RWPE2 (cell line): Measurements from ENCODE around the gene ZBTB7C.

Experiments
- ATAC-seq: fragments of 200-7000 bp; cut with Tn5 transposase; 3 replicates; pipeline ENCODE4 v1.9.1; 2021; ENCODE audit warnings: low read depth
- DNase-seq: peaks from one replicate; pipeline ENCODE4 v3.0.0-alpha.2; 2020; ENCODE audit warnings: low spot score
- H3K27ac ChIP-seq: fragments of 450-650 bp; 2 replicates; pipeline ENCODE4 v1.5.1; 2017; ENCODE audit warnings: mild to moderate bottlenecking; ENCODE audit not compliant: poor library complexity, severe bottlenecking
- H3K27me3 ChIP-seq: fragments of 250-450 bp; sonication (Bioruptor Pico); 2 replicates; pipeline ENCODE4 v1.5.1; 2021; ENCODE audit warnings: mild to moderate bottlenecking, moderate library complexity; ENCODE audit not compliant: insufficient read depth, poor library complexity, severe bottlenecking
- H3K36me3 ChIP-seq: fragments of 250-450 bp; sonication (Bioruptor Pico); 2 replicates; pipeline ENCODE4 v1.5.1; 2020; ENCODE audit warnings: low read depth, mild to moderate bottlenecking, moderate library complexity
- H3K4me1 ChIP-seq: fragments of 250-450 bp; sonication (Bioruptor Pico); 2 replicates; pipeline ENCODE4 v1.5.1; 2021; ENCODE audit warnings: mild to moderate bottlenecking, moderate library complexity; ENCODE audit not compliant: insufficient read depth, poor library complexity, severe bottlenecking
- H3K4me3 ChIP-seq: fragments of 250-450 bp; sonication (Bioruptor Pico); 2 replicates; pipeline ENCODE4 v1.5.1; 2021; ENCODE audit warnings: mild to moderate bottlenecking, moderate library complexity; ENCODE audit not compliant: severe bottlenecking
- H3K9me3 ChIP-seq: fragments of 250-450 bp; sonication (Bioruptor Pico); 2 replicates; pipeline ENCODE4 v1.5.1; 2021; ENCODE audit warnings: mild to moderate bottlenecking, moderate library complexity; ENCODE audit not compliant: severe bottlenecking
- TF ChIP-seq, protein P1 (sequence below): fragments of 450-650 bp; IDR thresholded peaks from one replicate; pipeline ENCODE4 v1.5.1; 2017; ENCODE audit warnings: mild to moderate bottlenecking, moderate library complexity; ENCODE audit not compliant: poor library complexity, severe bottlenecking

Gene ZBTB7C

DNA sequence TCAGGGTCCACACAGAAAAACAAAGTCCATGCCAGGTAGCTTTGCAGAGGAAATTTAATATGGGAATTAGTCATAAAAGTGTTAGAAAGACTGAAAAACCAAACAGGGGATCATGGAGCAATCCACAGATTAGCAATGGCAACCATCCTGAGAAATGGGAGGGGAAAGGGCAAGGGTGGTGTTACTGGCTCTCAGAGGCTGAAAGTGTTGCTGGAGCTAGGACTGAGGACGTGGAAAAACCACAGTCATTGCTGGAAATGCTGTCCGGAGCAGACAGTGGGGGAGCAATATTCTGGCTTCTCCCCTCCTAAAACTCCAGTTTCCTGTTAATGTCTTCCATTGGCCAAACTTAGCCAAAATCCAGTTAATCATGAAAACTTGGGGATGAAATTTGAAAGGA is 172.4 kb downstream of the ZBTB7C start:
- H3K27ac ChIP-seq: no peak overlapping the region
- ATAC-seq (no peak), DNase-seq (no peak)
- no peaks in the 10 kb centered on the region for H3K4me1 ChIP-seq
- no peaks in the 10 kb centered on the region for H3K36me3 ChIP-seq
- no peak overlapping the region for H3K4me3 ChIP-seq
- peaks cover 5% of the 10 kb centered on the region for H3K27me3 ChIP-seq
- no peaks in the 10 kb centered on the region for H3K9me3 ChIP-seq
- TF ChIP-seq, protein P1, sequence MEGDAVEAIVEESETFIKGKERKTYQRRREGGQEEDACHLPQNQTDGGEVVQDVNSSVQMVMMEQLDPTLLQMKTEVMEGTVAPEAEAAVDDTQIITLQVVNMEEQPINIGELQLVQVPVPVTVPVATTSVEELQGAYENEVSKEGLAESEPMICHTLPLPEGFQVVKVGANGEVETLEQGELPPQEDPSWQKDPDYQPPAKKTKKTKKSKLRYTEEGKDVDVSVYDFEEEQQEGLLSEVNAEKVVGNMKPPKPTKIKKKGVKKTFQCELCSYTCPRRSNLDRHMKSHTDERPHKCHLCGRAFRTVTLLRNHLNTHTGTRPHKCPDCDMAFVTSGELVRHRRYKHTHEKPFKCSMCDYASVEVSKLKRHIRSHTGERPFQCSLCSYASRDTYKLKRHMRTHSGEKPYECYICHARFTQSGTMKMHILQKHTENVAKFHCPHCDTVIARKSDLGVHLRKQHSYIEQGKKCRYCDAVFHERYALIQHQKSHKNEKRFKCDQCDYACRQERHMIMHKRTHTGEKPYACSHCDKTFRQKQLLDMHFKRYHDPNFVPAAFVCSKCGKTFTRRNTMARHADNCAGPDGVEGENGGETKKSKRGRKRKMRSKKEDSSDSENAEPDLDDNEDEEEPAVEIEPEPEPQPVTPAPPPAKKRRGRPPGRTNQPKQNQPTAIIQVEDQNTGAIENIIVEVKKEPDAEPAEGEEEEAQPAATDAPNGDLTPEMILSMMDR: no peak

DNA sequence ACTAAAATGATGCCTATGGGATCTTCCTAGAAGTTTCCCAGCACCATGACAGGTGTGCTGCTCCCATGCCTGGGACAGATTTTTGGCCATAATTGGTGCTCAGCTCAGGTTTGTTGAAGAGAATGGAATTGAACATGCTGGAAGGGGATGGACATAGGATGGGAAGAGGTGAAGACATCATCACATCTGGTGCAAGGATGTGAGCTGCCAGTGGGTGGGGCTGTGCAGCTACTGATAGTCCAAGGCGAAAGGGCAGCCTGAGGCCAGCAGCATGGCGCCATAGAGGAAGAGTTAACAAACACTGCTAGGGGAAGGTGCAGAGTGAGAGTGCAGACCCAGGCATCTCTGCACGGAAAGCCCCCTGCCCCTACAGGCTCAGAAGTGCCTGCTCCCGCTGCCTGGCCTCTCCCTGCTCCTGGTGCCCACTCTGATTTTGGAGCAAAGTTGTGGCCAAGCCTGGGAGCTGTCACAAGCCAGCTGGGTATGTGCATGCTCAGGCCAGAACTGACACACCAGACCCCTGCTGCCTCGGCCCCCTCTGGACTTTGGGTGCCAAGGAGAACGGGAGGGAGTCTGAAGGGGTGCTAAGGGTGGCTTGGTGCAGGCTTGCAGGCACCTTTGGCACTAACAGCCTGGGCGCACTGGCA is 178.6 kb downstream of the ZBTB7C start:
- ATAC-seq: peak; percentile 43; the same call in 2 of the 3 replicates
- TF ChIP-seq, protein P1: peak; percentile 33
- no peaks in the 10 kb centered on the region for H3K36me3 ChIP-seq
- no peaks in the 10 kb centered on the region for H3K9me3 ChIP-seq
- H3K27me3 ChIP-seq: peaks cover 2% of the 10 kb centered on the region
- H3K4me3 ChIP-seq: no peak overlapping the region
- H3K27ac ChIP-seq: no peak overlapping the region
- H3K4me1 ChIP-seq: peaks cover 14% of the 10 kb centered on the region
- DNase-seq: no peak

DNA sequence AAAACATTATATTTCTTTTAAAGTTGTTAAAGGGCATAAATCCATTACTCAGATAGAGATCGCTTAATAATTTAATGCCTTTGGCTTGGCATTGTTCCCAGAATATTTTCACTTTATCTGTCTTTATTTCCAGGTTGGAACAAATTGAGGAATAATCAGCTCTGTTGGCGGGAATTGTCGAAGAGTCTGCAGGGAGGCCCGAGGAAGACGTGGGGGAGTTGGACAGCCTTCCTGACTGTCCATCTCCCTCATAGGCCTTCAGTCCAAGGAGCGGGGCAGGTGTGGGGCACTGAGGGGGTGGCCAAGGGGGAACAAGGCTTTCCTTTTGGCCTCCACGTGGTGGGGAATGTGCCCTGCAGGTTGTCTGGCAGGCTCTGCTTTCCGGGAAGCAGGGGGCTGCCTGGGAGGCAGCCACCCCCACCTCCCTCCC is 179.6 kb downstream of the ZBTB7C start:
- Histone ChIP-seq H3K4me3 (no peak overlapping the region), H3K4me1 (peaks cover 14% of the 10 kb centered on the region), H3K36me3 (no peaks in the 10 kb centered on the region), H3K27me3 (peaks cover 2% of the 10 kb centered on the region), H3K9me3 (no peaks in the 10 kb centered on the region), H3K27ac (no peak overlapping the region)
- TF ChIP-seq, protein P1: no peak
- ATAC-seq (no peak), DNase-seq (no peak)

DNA sequence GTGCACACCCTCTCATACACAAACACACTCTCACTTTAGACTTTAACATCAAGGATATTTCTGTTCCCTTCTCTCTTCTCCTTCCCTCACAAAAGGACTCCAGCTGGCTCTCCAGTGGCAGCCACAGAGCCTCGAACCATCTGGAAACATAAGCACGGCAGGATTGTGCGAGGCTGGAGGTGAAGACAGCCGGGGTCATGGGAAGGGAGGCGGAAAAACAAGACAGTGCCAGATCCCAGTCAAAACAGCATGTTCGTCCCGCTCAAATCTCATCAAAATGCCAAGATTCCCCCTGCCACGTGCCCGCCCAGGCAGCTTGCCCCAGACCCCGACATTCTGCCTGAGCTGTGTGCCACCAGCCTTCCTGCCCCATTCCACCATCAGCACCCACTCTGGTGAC is 180.3 kb downstream of the ZBTB7C start:
- ATAC-seq: no peak
- Histone ChIP-seq H3K4me1 (peaks cover 14% of the 10 kb centered on the region), H3K27me3 (peaks cover 2% of the 10 kb centered on the region), H3K27ac (no peak overlapping the region), H3K9me3 (no peaks in the 10 kb centered on the region), H3K4me3 (no peak overlapping the region), H3K36me3 (no peaks in the 10 kb centered on the region)
- TF ChIP-seq, protein P1: no peak
- no peak for DNase-seq

DNA sequence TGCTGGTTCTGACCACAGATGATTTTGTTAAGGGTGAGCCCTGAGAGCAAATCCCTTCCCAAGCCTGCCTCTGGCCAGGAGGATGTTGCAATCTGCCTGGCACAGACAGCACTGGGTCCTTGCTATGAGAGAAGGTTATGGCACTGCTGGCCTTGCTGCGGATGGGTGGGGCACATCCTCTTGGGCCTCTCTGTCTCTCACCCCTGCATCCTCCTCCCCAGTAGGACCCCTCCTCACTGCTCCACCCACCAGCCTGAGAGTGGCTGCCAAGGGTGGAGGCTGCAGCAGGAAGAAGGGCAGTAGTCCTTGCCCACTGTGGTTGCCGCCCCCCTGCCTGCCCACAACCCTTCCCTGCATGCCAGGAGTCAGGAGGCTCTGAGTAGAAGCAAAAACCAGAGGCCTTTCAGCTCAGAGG is 180.9 kb downstream of the ZBTB7C start:
- Histone ChIP-seq H3K27me3 (peaks cover 2% of the 10 kb centered on the region), H3K4me3 (no peak overlapping the region), H3K27ac (peak overlapping the region; percentile 38), H3K36me3 (no peaks in the 10 kb centered on the region), H3K9me3 (no peaks in the 10 kb centered on the region), H3K4me1 (peaks cover 14% of the 10 kb centered on the region)
- TF ChIP-seq, protein P1: no peak
- DNase-seq (no peak), ATAC-seq (peak; percentile 53; the same call in 2 of the 3 replicates)
